NB4 (cell line): ENCODE data around the gene MARCHF4.

Source experiments
- DNase-seq: peaks from one replicate; pipeline ENCODE4 v3.0.0; 2010; ENCODE audit warnings: low read depth
- H3K4me3 ChIP-seq: one replicate; pipeline ENCODE4 v1.5.1; 2011; ENCODE audit warnings: mild to moderate bottlenecking, low read depth, low read length, moderate library complexity
- CTCF ChIP-seq: IDR thresholded peaks from one replicate; pipeline ENCODE4 v1.5.1; 2012; ENCODE audit warnings: low read depth, low read length
- MAX ChIP-seq: IDR thresholded peaks from 2 replicates; pipeline ENCODE4 v1.6.1; 2011; ENCODE audit warnings: low read depth, low read length
- MYC ChIP-seq: IDR thresholded peaks from 2 replicates; pipeline ENCODE4 v1.6.1; 2011; ENCODE audit warnings: low read depth, low read length
- POLR2A ChIP-seq: IDR thresholded peaks from 2 replicates; pipeline ENCODE4 v1.6.1; 2011; ENCODE audit warnings: mild to moderate bottlenecking; ENCODE audit not compliant: insufficient read length; ENCODE audit errors: extremely low read depth

MARCHF4 gene

GRCh38 chr2:216335252-216335651, 37.0 kb downstream of the MARCHF4 start:
- no peak overlapping the region for H3K4me3 ChIP-seq
- DNase-seq = no peak
- TF ChIP-seq MAX (no peak), POLR2A (no peak), MYC (no peak), CTCF (no peak)

GRCh38 chr2:216328347-216328746, 43.9 kb downstream of the MARCHF4 start:
- H3K4me3 ChIP-seq = no peak overlapping the region
- TF ChIP-seq MAX (no peak), CTCF (peak; percentile 26)
- no peak for DNase-seq

DNA sequence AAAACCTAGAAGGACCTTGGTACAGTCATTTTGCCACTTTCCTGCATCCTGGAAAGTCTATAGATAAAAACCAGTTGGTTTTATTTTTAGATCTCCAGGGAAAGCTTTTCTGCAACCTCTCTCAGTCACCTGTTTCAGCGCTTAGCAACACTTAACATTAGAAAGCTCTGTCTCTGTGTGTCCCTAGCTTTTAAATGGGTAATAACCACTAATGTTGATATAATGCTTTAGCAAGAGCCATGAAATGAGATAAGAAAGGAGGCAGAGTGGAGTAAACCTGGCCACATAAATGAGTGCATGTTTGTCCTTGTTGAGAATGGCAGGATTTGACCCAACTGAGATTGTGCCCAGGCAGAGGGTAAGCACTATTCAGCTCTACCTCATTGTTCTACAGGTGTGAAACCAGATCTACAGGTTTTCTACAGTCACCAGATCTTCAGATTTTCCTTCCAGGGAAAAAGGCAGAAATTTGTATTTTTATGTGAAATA, 44.8 kb downstream of the MARCHF4 start:
- no peak for DNase-seq
- no peak overlapping the region for H3K4me3 ChIP-seq
- TF ChIP-seq POLR2A (no peak), CTCF (no peak), MAX (no peak), MYC (no peak)
